IPS-15b (cell line): ENCODE data around the gene MRTFB.
"Not testable (repeated sequence)": the region's sequence is repeated elsewhere in the genome, so short reads cannot be mapped to it uniquely, and the experiment has no call there.

Experiments used
- H3K27me3 ChIP-seq: one replicate; pipeline ENCODE4 v1.6.1; 2013; ENCODE audit warnings: low read length; ENCODE audit not compliant: control insufficient read depth, insufficient read depth
- H3K36me3 ChIP-seq: one replicate; pipeline ENCODE4 v1.6.1; 2013; ENCODE audit warnings: low read length; ENCODE audit not compliant: control insufficient read depth, insufficient read depth
- H3K4me1 ChIP-seq: one replicate; pipeline ENCODE4 v1.6.1; 2013; ENCODE audit warnings: mild to moderate bottlenecking, low read length; ENCODE audit not compliant: control insufficient read depth, insufficient read depth
- H3K4me3 ChIP-seq: one replicate; pipeline ENCODE4 v1.5.1; 2013; ENCODE audit warnings: low read depth, low read length
- H3K9ac ChIP-seq: one replicate; pipeline ENCODE4 v1.6.1; 2013; ENCODE audit warnings: low read depth, mild to moderate bottlenecking, low read length
- H3K9me3 ChIP-seq: one replicate; pipeline ENCODE4 v1.6.1; 2013; ENCODE audit warnings: mild to moderate bottlenecking, low read length; ENCODE audit not compliant: control insufficient read depth, insufficient read depth

The MRTFB gene

DNA sequence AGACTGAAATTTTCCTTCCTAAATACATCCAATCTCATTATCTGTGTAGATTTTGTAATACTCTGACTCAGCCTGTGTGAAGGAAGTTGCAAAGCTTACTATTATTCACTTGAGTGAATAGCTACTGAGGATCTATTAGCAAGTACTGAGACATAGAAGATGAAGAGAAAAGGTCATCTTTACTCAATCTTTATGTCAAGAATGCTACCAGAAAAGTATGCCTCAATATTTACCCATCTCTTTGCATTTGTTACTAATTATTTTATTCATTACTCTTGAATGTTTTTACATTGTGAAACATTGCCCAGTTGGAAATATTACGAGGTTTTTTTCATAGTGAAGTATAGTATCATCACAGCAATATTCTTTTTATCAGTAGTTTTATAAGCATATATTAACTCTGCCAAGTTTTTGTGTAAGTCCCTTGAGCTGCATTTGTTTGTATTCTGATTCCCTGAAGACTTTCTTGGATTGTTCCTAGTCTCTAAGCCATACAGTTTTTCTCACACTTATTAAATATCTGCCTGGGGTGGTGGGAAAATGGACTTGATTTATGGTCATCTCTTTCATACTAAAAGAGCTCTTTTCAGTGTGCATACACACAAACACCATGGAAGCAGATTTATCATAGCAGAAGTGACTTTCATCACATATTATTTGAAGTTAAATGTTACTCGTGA is 110.4 kb downstream of the MRTFB start:
- Histone ChIP-seq H3K4me3 (no peak overlapping the region), H3K9ac (no peak overlapping the region), H3K27me3 (no peaks in the 10 kb centered on the region), H3K9me3 (no peaks in the 10 kb centered on the region), H3K4me1 (peaks cover 7% of the 10 kb centered on the region), H3K36me3 (no peaks in the 10 kb centered on the region)

DNA sequence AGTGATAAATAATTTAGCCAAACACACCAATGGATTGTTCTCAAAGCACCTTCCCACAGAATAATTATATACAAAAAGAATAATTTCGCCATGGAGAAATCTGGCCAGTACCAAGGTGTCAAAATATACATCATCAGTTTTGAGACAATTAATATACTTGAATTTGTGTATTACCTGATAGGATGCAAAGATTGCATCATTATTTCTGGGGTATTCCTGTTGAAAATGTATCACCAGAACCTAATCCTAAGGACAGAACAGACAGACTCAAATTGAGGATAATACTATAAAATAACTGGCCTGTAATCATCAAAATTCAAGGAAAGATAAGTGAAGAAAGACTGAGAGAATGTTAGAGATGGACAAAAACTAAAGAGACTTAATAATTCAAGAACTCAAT is 111.9 kb downstream of the MRTFB start:
- H3K27me3 ChIP-seq, result no peaks in the 10 kb centered on the region
- no peak overlapping the region for H3K4me3 ChIP-seq
- H3K4me1 ChIP-seq, result peaks cover 13% of the 10 kb centered on the region
- no peaks in the 10 kb centered on the region for H3K9me3 ChIP-seq
- no peak overlapping the region for H3K9ac ChIP-seq
- no peaks in the 10 kb centered on the region for H3K36me3 ChIP-seq

DNA sequence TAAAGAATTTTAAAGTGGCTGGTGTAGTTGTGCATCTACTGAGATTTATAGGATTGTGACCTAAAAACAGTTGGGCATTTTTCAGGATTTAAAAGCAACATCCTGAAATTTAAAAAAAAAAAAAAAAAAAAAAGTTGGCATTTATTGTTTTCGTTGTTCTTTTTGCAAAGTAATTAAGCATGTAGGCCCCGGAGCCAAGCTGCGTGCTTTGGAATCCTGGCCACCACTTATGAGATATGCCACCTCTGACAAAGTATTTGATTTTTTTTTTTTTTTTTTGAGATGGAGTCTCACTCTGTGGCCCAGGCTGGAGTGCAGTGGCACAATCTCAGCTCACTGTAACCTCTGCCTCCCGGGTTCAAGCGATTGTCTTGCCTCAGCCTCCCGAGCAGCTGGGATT is 112.8 kb downstream of the MRTFB start:
- not testable (repeated sequence) for H3K27me3 ChIP-seq, H3K36me3 ChIP-seq, H3K9me3 ChIP-seq, H3K9ac ChIP-seq, H3K4me3 ChIP-seq
- H3K4me1 ChIP-seq, result peaks cover 10% of the 10 kb centered on the region

DNA sequence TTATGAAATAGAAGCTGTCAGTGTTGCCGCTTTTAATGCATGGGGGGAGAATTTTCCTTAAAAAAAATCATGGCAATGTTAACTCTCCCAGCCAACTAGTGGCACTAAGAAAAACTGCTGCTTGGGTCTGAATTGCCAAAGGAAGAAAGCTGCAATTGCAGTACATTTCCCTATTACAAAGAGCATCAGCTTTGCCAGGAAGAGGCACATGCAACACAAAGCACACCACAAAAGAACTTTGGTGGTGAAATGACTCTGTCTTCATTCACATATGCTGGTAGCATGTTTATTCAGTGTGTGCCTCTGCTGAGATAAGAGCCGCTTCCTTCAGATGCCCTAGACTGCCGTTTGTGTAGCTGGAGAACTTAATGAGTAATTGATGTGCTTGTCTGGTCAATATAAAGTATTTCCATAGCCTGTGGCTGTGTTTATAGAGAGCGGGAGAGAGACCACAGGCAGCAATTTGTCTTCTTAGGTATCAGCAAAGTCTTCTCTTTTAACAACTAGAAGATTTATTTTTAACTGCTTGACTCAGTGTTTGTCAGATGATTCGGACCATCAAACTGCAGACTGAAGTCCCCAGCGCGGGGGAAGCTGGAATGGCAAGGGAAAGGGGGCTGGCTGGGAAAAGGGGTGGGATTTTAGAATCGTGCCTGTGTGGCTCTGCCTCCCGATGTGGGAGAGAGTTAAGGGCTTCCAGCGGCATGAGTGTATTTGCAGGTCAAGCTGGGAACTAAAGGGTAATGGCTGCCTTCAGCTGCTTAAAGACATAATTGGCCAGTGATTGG is 115.1 kb downstream of the MRTFB start:
- peaks cover 10% of the 10 kb centered on the region for H3K4me1 ChIP-seq
- H3K9me3 ChIP-seq, result no peaks in the 10 kb centered on the region
- peak overlapping the region; percentile 35 for H3K4me3 ChIP-seq
- H3K9ac ChIP-seq, result no peak overlapping the region
- no peaks in the 10 kb centered on the region for H3K36me3 ChIP-seq
- H3K27me3 ChIP-seq, result no peaks in the 10 kb centered on the region

DNA sequence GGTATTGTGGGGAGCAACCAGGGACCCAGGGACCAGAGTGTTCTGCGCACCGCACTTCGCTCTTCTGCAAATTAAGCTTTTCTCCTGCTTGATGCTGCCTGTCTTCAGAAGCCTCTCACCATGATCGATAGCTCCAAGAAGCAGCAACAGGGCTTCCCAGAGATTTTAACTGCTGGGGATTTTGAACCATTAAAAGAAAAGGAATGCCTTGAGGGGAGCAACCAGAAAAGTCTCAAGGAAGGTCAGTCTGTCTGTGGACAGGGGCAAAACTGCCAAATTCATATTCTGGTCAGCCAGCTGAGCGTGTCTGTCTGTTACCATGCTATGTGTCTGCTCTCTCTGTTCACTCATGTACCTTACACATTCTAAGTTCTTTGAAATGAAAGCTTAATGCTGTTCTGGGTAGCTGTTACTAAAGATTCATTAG is 115.7 kb downstream of the MRTFB start:
- Histone ChIP-seq H3K36me3 (no peaks in the 10 kb centered on the region), H3K27me3 (no peaks in the 10 kb centered on the region), H3K4me3 (peak overlapping the region; percentile 35), H3K9me3 (no peaks in the 10 kb centered on the region), H3K9ac (no peak overlapping the region), H3K4me1 (peaks cover 10% of the 10 kb centered on the region)

DNA sequence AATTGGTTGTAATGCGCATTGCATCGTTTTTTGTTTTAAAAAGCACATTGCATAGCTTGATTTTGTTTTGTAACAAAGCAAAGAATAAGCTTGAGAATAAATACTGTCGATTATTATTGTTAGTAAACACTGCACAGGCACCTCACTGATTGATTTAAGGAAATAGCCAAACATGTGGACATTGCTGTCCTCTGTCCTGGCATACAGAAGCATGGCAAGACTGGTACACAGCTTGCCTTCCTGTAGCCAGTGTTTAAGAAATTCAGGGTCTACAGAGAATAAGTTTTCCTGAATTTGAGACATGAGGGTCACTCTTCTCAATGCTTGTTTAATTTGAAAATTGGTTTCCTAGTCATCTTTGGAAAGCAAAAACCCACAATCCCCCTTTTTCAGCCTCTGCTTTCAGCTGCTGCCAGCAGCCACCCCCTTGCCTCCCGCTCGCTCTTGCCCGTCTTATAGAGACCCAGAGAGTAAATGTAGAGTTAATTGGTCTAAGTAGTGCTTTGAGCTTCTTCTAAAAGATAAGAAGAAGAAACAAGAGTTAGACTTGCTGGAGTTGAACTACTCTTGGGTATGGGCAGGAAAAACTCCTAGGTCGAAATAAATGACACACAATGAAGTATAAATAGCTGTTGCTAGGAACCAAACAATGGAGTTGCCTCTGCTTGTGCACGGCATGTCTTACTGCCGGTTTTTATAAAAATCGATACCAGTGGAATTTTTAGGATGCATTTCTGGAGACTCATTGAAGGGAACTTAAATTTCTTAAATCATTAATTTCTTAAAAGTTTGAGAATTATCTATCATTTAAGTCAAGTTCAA is 116.6 kb downstream of the MRTFB start:
- no peak overlapping the region for H3K4me3 ChIP-seq

DNA sequence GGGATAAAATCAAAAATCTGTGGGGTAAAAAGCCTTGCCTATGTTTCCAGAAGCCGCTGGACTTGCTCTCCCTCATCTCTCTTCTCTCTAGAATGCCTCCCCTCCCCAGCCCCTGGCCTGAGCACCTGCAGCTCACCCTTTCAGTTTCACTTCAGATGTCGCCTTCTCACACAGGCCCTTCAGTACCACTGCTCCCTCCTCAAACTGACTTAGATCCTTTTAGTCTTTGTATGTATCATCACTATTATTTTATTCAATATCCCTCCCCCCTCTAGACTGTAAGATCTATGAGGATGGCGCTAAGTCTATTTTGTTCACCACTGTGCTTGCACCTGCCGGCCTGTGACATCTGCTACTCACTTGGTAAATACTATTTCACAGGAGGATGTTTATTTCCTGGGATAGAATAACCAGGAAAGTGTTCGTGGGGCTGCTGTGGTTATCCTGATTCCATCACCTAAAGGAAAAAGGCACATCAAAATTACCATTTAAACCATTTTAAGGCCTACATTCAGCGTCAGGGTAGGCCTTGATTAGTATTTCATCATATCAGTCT is 122.3 kb downstream of the MRTFB start:
- no peaks in the 10 kb centered on the region for H3K36me3 ChIP-seq
- H3K27me3 ChIP-seq, result no peaks in the 10 kb centered on the region
- no peaks in the 10 kb centered on the region for H3K9me3 ChIP-seq
- no peak overlapping the region for H3K4me3 ChIP-seq
- H3K9ac ChIP-seq, result no peak overlapping the region
- no peaks in the 10 kb centered on the region for H3K4me1 ChIP-seq

More for the DNA sequence above, 116.6 kb downstream of the MRTFB start:
- Histone ChIP-seq H3K9ac (no peak overlapping the region), H3K4me1 (peaks cover 10% of the 10 kb centered on the region), H3K27me3 (no peaks in the 10 kb centered on the region), H3K36me3 (no peaks in the 10 kb centered on the region), H3K9me3 (no peaks in the 10 kb centered on the region)

DNA sequence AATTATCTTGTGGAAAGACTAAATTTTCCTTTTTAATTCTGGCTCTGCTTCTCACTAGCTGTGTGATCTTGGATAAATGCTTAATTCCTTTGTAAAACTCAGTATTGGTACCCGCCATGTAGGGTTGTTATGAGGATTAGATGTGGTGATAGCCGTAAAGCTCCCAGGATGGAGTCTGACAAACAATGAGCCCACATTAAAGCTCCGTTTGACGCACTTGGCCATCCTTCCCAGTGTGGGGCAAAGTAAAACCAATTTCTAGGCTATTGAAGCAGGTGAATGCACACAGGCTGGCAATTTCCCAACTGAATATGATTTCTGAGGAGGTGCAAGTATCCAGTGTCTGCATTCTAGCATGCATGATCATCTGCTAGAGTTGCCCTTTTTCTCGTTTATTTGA is 123.6 kb downstream of the MRTFB start:
- Histone ChIP-seq H3K4me3 (no peak overlapping the region), H3K27me3 (no peaks in the 10 kb centered on the region), H3K9ac (no peak overlapping the region), H3K36me3 (no peaks in the 10 kb centered on the region), H3K4me1 (no peaks in the 10 kb centered on the region), H3K9me3 (no peaks in the 10 kb centered on the region)

DNA sequence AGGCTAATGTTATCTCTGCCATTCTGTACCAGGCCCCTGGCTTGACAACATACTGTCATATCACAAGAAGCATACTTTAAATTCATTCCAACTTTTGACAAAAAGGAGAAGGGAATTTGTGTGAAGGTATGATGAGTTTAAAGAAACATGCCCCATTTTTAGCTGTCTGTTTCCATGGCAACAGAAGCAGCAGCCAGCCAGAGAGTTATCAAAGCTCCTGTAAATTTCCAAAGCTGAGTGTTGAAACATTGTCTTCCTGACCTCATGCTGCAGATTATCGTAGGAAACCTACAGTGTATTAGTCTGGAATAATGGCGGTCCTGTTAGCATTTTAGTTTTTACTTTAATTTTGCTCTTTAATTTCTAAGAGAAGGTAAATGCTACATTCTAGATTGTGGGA is 124.9 kb downstream of the MRTFB start:
- H3K36me3 ChIP-seq, result no peaks in the 10 kb centered on the region

DNA sequence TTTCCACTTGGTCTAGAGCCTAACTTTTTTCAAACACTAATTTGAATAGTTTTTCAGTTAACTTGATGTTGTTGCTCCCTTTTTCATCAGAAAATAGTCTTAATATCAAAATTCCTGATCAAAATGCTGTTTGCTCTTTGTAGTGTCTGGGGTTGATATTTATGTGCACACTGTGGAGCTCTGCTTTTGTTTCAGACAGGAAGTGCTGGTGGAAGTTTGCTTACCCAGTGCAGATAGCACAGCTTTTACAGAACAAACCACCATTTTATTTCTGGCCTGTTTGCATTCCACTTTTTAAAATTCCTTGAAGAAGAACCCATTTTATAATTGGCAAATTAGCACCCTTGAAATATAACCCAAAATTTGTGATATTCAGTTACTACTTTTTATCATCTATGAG is 125.4 kb downstream of the MRTFB start:
- no peaks in the 10 kb centered on the region for H3K4me1 ChIP-seq
- no peak overlapping the region for H3K4me3 ChIP-seq
- H3K9ac ChIP-seq, result no peak overlapping the region
- H3K27me3 ChIP-seq, result no peaks in the 10 kb centered on the region
- H3K9me3 ChIP-seq, result no peaks in the 10 kb centered on the region
- H3K36me3 ChIP-seq, result no peaks in the 10 kb centered on the region

More for the DNA sequence above, 124.9 kb downstream of the MRTFB start:
- Histone ChIP-seq H3K27me3 (no peaks in the 10 kb centered on the region), H3K9me3 (no peaks in the 10 kb centered on the region), H3K4me3 (no peak overlapping the region), H3K9ac (no peak overlapping the region), H3K4me1 (no peaks in the 10 kb centered on the region)

DNA sequence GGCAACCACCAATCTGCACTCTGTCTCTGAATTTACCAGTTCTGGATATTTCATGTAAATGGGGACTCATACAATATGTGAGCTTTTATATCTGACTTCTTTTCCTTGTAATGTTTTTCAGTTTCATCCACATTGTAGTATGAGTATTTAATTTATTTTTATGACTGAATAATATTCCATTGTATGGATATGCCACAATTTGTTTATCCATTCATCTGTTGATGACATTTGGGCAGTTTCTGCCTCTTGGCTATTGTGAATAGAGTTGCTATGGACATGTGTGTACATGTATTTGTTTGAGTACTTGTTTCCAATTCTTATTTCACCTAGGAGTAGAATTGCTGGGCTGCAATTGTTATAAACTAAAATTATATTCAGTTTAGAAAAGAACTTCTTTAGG is 126.9 kb downstream of the MRTFB start:
- Histone ChIP-seq H3K9ac (no peak overlapping the region), H3K9me3 (no peaks in the 10 kb centered on the region), H3K36me3 (no peaks in the 10 kb centered on the region), H3K4me1 (no peaks in the 10 kb centered on the region), H3K4me3 (no peak overlapping the region), H3K27me3 (no peaks in the 10 kb centered on the region)
